Loucy (cell line): ENCODE data around the gene BRINP2.

ENCODE experiments used
- H2AFZ ChIP-seq: fragments of 200-600 bp; sonication (generic); 2 replicates; pipeline ENCODE4 v1.6.0; 2016; ENCODE audit warnings: antibody characterized with exemption, mild to moderate bottlenecking, low read length, moderate library complexity
- H3F3A ChIP-seq: fragments of 200-600 bp; 2 replicates; pipeline ENCODE4 v1.6.0; 2016; ENCODE audit warnings: antibody characterized with exemption, low read depth, mild to moderate bottlenecking
- H3K27me3 ChIP-seq: fragments of 200-600 bp; sonication (generic); 2 replicates; pipeline ENCODE4 v1.6.1; 2014; ENCODE audit warnings: low read length, mild to moderate bottlenecking; ENCODE audit not compliant: insufficient read depth, poor library complexity, severe bottlenecking
- H3K36me3 ChIP-seq: fragments of 200-600 bp; sonication (generic); 2 replicates; pipeline ENCODE4 v1.6.1; 2016; ENCODE audit warnings: low read length; ENCODE audit not compliant: insufficient read depth
- H3K4me1 ChIP-seq: fragments of 200-600 bp; sonication (generic); 2 replicates; pipeline ENCODE4 v1.5.1; 2014; ENCODE audit warnings: low read length, mild to moderate bottlenecking; ENCODE audit not compliant: insufficient read depth, poor library complexity, severe bottlenecking
- H3K4me2 ChIP-seq: fragments of 200-600 bp; sonication (generic); 2 replicates; pipeline ENCODE4 v1.6.0; 2014; ENCODE audit warnings: antibody characterized with exemption, low read length, low read depth, mild to moderate bottlenecking; ENCODE audit not compliant: poor library complexity, severe bottlenecking
- H3K4me3 ChIP-seq: fragments of 200-600 bp; sonication (generic); 2 replicates; pipeline ENCODE4 v1.5.1; 2014; ENCODE audit warnings: low read length, mild to moderate bottlenecking, mixed read lengths; ENCODE audit not compliant: poor library complexity, severe bottlenecking
- H3K79me2 ChIP-seq: fragments of 200-600 bp; sonication (generic); 2 replicates; pipeline ENCODE4 v1.6.1; 2014; ENCODE audit warnings: low read length; ENCODE audit not compliant: insufficient read depth
- H3K9ac ChIP-seq: fragments of 200-600 bp; sonication (generic); 2 replicates; pipeline ENCODE4 v1.6.0; 2014; ENCODE audit warnings: mild to moderate bottlenecking, low read depth, low read length, moderate library complexity; ENCODE audit not compliant: poor library complexity, severe bottlenecking
- H3K9me2 ChIP-seq: fragments of 200-600 bp; sonication (generic); replicated peaks from 2 replicates; pipeline ENCODE4 v1.6.1; 2016; ENCODE audit warnings: low read depth, low read length, mixed read lengths
- H3K9me3 ChIP-seq: fragments of 200-600 bp; sonication (generic); 2 replicates; pipeline ENCODE4 v1.6.1; 2014; ENCODE audit warnings: mild to moderate bottlenecking, antibody characterized with exemption, low read length, low read depth; ENCODE audit not compliant: insufficient read depth
- H4K20me1 ChIP-seq: fragments of 200-600 bp; sonication (generic); 2 replicates; pipeline ENCODE4 v1.6.0; 2014; ENCODE audit warnings: antibody characterized with exemption, low read length, mild to moderate bottlenecking; ENCODE audit not compliant: insufficient read depth, poor library complexity, severe bottlenecking
- EZH2phosphoT487 ChIP-seq: fragments of 200-600 bp; IDR thresholded peaks from 2 replicates; pipeline ENCODE4 v1.6.1; 2018; ENCODE audit warnings: antibody characterized with exemption, mild to moderate bottlenecking, moderate library complexity, borderline replicate concordance
- TF ChIP-seq, protein P1 (sequence below): fragments of 200-600 bp; sonication (generic); conservative IDR thresholded peaks from 2 replicates; pipeline ENCODE4 v1.5.1; 2014; ENCODE audit warnings: mild to moderate bottlenecking, antibody characterized with exemption, low read length

Gene BRINP2

DNA sequence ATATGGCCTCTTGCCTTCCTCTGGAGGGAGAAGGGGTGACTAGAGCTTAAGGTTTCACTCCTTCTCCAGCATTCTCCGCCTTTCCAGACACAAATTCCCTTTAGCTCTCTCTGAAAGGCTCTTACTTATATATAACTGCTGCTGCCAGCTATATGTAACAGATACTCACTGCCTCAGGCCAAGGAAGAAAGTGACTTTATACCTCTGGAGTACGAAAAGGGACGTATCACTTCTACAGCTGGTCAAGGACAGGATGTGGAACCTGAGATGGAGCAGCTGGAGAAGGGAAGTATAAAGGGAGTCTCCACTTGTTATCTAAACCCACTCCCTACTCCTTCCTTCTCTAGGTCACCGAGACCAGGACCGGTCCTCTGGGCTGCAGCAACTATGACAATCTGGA lies 102.4 kb downstream of the BRINP2 start:
- TF ChIP-seq, protein P1, sequence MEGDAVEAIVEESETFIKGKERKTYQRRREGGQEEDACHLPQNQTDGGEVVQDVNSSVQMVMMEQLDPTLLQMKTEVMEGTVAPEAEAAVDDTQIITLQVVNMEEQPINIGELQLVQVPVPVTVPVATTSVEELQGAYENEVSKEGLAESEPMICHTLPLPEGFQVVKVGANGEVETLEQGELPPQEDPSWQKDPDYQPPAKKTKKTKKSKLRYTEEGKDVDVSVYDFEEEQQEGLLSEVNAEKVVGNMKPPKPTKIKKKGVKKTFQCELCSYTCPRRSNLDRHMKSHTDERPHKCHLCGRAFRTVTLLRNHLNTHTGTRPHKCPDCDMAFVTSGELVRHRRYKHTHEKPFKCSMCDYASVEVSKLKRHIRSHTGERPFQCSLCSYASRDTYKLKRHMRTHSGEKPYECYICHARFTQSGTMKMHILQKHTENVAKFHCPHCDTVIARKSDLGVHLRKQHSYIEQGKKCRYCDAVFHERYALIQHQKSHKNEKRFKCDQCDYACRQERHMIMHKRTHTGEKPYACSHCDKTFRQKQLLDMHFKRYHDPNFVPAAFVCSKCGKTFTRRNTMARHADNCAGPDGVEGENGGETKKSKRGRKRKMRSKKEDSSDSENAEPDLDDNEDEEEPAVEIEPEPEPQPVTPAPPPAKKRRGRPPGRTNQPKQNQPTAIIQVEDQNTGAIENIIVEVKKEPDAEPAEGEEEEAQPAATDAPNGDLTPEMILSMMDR, result no peak
- no peak for TF ChIP-seq EZH2phosphoT487
- Histone ChIP-seq H3K4me1 (no peaks in the 10 kb centered on the region), H3K4me2 (no peak overlapping the region)

DNA sequence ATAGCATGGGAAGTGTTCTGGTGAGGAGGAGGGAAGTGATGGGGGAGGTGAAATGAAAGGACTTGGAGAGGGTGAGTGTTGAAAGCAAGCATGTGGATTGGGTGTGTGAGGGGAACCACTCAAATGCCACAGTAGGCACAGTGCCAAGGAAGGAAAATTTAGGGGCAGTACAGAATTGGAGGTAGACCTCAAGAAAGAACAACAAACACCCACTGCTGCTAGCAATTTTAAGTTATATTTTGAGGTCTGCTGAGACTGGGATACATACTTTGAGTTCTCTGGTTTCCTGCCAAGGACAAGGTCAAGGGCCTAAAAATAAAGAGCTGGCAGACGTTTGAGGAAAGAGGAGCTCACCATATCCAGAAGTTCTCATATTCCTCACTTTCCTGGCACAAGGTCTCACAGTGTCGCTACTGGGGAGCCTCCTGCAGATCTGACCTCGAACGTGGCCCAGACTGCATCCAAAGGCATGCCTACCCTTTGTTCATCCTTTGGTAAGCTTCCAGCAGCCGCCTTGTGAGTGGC lies 104.0 kb downstream of the BRINP2 start:
- H4K20me1 ChIP-seq, result no peaks in the 10 kb centered on the region
- no peak overlapping the region for H2AFZ ChIP-seq
- H3K36me3 ChIP-seq, result no peaks in the 10 kb centered on the region
- no peak overlapping the region for H3K4me2 ChIP-seq
- TF ChIP-seq EZH2phosphoT487, result no peak
- TF ChIP-seq, protein P1, result no peak
- H3K27me3 ChIP-seq, result no peaks in the 10 kb centered on the region
- H3K4me3 ChIP-seq, result no peak overlapping the region
- H3K9me2 ChIP-seq, result no peaks in the 10 kb centered on the region
- H3K9me3 ChIP-seq, result no peaks in the 10 kb centered on the region
- H3K4me1 ChIP-seq, result no peaks in the 10 kb centered on the region
- H3K79me2 ChIP-seq, result no peaks in the 10 kb centered on the region
- H3K9ac ChIP-seq, result no peak overlapping the region
- H3F3A ChIP-seq, result no peaks in the 10 kb centered on the region

More for the DNA sequence above, 102.4 kb downstream of the BRINP2 start:
- H3K9ac ChIP-seq, result no peak overlapping the region
- H4K20me1 ChIP-seq, result no peaks in the 10 kb centered on the region
- no peaks in the 10 kb centered on the region for H3K79me2 ChIP-seq
- no peaks in the 10 kb centered on the region for H3F3A ChIP-seq
- no peak overlapping the region for H3K4me3 ChIP-seq
- no peaks in the 10 kb centered on the region for H3K9me2 ChIP-seq
- no peaks in the 10 kb centered on the region for H3K27me3 ChIP-seq
- no peaks in the 10 kb centered on the region for H3K9me3 ChIP-seq
- no peak overlapping the region for H2AFZ ChIP-seq
- no peaks in the 10 kb centered on the region for H3K36me3 ChIP-seq

DNA sequence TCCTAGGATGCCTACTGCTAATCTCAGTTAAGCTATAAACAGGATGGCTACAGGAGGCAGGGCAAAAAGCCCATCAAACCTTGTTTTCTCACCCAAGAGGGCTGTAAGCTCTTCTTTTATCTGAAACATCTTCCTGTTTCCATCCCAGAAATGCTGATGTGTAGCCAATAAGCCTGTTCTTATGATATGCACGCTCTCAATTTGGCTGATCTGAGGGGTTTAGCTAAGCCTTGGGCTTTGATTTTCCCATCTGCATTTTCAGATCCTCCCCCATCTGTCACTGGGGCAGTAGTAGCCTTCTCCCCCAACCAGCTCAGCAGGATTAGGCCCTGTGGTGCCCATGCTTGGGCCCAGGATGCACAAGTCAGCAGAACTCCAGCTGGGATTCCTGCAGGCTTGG lies 105.0 kb downstream of the BRINP2 start:
- no peaks in the 10 kb centered on the region for H3K9me3 ChIP-seq
- no peaks in the 10 kb centered on the region for H3K9me2 ChIP-seq
- no peaks in the 10 kb centered on the region for H3K27me3 ChIP-seq
- H3F3A ChIP-seq, result no peaks in the 10 kb centered on the region
- no peaks in the 10 kb centered on the region for H3K79me2 ChIP-seq
- H3K4me3 ChIP-seq, result no peak overlapping the region
- H3K4me2 ChIP-seq, result no peak overlapping the region
- TF ChIP-seq, protein P1, result no peak
- no peak for TF ChIP-seq EZH2phosphoT487
- no peak overlapping the region for H2AFZ ChIP-seq
- no peaks in the 10 kb centered on the region for H4K20me1 ChIP-seq
- H3K36me3 ChIP-seq, result no peaks in the 10 kb centered on the region
- no peaks in the 10 kb centered on the region for H3K4me1 ChIP-seq
- no peak overlapping the region for H3K9ac ChIP-seq
